GM06990 (cell line): ENCODE measurements around the gene CCDC12.

Experiments
- DNase-seq: peaks from one replicate; pipeline ENCODE4 v3.0.0-alpha.2; 2011; ENCODE audit not compliant: insufficient read length; ENCODE audit errors: extremely low read depth
- H3K27me3 ChIP-seq: replicated peaks from 2 replicates; pipeline ENCODE4 v1.6.0; 2011; ENCODE audit warnings: low read length; ENCODE audit not compliant: control insufficient read depth, insufficient read depth
- H3K36me3 ChIP-seq: 2 replicates; pipeline ENCODE4 v1.5.1; 2011; ENCODE audit warnings: low read length; ENCODE audit not compliant: control insufficient read depth, insufficient read depth
- H3K4me3 ChIP-seq: replicated peaks from 2 replicates; pipeline ENCODE4 v1.5.1; 2011; ENCODE audit warnings: low read depth, mild to moderate bottlenecking, control low read depth, low read length
- CTCF ChIP-seq: IDR thresholded peaks from 2 replicates; pipeline ENCODE4 v1.5.1; 2011; ENCODE audit warnings: low read length, control low read depth, mild to moderate bottlenecking, inconsistent platforms; ENCODE audit not compliant: insufficient read depth, poor library complexity, severe bottlenecking

The CCDC12 gene

GRCh38 chr3:46976326-46977190 lies at the start of gene CCDC12:
Gene CCDC12, minus strand, starts transcription at chr3:46976745. Its CDS starts 13 bp downstream, at chr3:46976732.
- no peaks in the 10 kb centered on the region for H3K36me3 ChIP-seq
- no peak for TF ChIP-seq CTCF
- DNase-seq: peak; percentile 95

DNA sequence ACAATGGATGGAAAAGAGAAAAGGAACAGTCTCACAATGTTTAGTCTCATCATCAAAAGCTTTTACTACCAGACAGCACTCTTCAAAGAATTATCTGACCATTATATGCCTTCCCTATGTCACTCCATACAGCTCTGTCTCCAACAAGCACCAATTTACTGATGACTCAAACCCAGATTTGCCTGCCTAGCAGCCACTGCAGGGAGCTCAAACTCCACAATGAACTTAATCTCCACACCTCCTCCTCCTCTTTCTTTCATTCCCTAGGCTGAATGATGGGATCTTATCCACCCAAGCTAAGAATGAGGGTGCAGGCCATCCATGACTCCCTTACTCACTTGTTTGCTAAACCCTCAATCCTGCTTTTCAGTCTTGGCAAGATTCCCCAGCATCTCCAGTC lies 48.4 kb upstream of the CCDC12 start:
- H3K4me3 ChIP-seq: no peak overlapping the region
- no peaks in the 10 kb centered on the region for H3K27me3 ChIP-seq
- H3K36me3 ChIP-seq: no peaks in the 10 kb centered on the region; the same call in 1 of the 2 replicates
- no peak for TF ChIP-seq CTCF
- no peak for DNase-seq

More at GRCh38 chr3:46976326-46977190, at the start of gene CCDC12:
- Histone ChIP-seq H3K27me3 (no peaks in the 10 kb centered on the region), H3K4me3 (peak within 1 kb of the TSS; percentile 80)

DNA sequence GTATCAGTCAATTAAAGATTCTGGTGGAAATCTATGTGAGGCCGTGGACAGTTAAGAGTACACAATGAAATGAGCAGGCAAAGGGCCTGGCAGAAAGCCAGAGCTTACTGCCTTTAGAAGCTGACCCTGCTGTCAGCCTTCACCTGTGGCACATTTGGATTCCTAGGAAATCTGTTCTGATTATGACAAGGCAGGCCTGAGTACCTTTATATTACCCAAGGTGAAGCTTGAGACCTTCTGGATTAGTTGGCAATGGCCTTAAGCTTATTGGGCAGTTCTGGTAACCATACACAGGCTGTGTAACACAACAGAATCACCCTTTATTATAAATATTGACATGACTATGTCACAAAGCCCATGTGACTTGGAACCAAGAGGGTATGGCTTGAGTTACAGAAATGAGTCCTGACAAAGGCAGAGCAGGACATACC lies 46.1 kb upstream of the CCDC12 start:
- DNase-seq: no peak
- Histone ChIP-seq H3K36me3 (peaks cover 4% of the 10 kb centered on the region), H3K4me3 (no peak overlapping the region), H3K27me3 (no peaks in the 10 kb centered on the region)
- no peak for TF ChIP-seq CTCF

DNA sequence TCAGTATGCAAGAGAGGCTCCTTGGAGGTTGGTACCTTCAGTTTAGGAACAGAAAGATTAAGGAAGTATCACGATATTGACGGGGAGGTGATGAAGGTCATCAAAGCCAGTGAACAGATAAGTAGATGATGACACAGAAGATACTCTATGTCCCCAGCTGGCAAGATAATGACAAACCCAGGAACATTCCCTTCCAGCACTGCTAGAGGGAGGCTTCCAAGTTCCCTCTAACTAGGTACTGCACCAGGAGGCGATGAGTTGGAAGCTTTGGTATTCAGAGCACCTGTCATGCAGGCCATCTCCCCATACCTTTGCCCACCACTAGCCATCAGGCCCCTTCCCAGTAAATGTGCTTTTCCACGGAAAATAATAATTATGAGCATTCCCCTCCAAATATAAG lies 43.8 kb upstream of the CCDC12 start:
- DNase-seq: no peak
- Histone ChIP-seq H3K27me3 (no peaks in the 10 kb centered on the region), H3K36me3 (peaks cover 16% of the 10 kb centered on the region), H3K4me3 (no peak overlapping the region)
- TF ChIP-seq CTCF: no peak

DNA sequence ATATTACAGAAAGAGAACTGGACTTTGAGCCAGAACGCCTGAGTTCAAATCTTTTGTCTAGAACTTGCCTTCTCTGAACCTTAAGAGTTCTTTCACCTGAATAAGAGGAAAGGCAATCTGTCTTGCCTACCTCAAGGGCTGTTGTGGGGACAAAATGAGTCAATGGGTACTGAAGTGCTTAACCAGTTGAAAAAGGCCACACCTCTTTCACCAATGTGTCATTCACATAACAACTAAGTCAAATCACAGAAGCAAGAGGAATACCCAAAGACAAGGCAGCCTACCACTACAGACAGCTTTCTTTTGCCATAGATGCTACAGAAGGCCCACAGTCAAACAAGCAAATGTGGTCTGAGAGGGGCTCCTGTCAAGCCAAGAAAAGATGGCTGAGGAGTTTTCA lies 42.7 kb upstream of the CCDC12 start:
- peaks cover 20% of the 10 kb centered on the region for H3K36me3 ChIP-seq
- no peak for TF ChIP-seq CTCF
- no peaks in the 10 kb centered on the region for H3K27me3 ChIP-seq
- no peak for DNase-seq
- no peak overlapping the region for H3K4me3 ChIP-seq

- no peak for TF ChIP-seq CTCF
Observed at GRCh38 chr3:47018269-47018611, 41.7 kb upstream of the CCDC12 start.

More at GRCh38 chr3:47018269-47018611, 41.7 kb upstream of the CCDC12 start:
- H3K27me3 ChIP-seq: no peaks in the 10 kb centered on the region
- DNase-seq: no peak
- no peak overlapping the region for H3K4me3 ChIP-seq
- H3K36me3 ChIP-seq: peaks cover 20% of the 10 kb centered on the region
